Activated CD8-positive, alpha-beta T cell treated with anti-CD3 and anti-CD28 coated beads for 36 hours (primary cell): ENCODE data around the gene FRMPD2. TPM values are rescaled to one million over a fixed set of nuclear protein-coding genes. Genes with fewer than 3 reads are reported as not detected.

Experiments
- ATAC-seq: fragments of 200-7000 bp; cut with Tn5 transposase; one replicate; pipeline ENCODE4 v1.10.0; 2021; ENCODE audit warnings: mild to moderate bottlenecking, moderate library complexity
- CTCF ChIA-PET: fragments of 350-600 bp; sonication (Branson Sonifier 250); formaldehyde crosslinking; loops from one replicate; lab custom pipeline; 2021; ENCODE audit warnings: antibody characterized with exemption; lab: Charles Lee
- POLR2A ChIA-PET: fragments of 350-600 bp; sonication (Branson Sonifier 250); formaldehyde crosslinking; loops from one replicate; lab custom pipeline; 2021; ENCODE audit warnings: antibody characterized with exemption; lab: Charles Lee
- DNase-seq: peaks from one replicate; pipeline ENCODE4 v3.0.0-alpha.2; 2020
- H3K27ac Mint-ChIP-seq: one replicate; pipeline ENCODE4 v1.8.0; 2021; ENCODE audit warnings: mild to moderate bottlenecking, mixed read lengths
- H3K27me3 Mint-ChIP-seq: one replicate; pipeline ENCODE4 v1.8.0; 2021; ENCODE audit warnings: mixed read lengths
- H3K36me3 Mint-ChIP-seq: one replicate; pipeline ENCODE4 v1.8.0; 2021; ENCODE audit warnings: low read depth, mixed read lengths
- H3K4me1 Mint-ChIP-seq: one replicate; pipeline ENCODE4 v1.8.0; 2021; ENCODE audit warnings: low read depth, mixed read lengths
- H3K4me3 Mint-ChIP-seq: one replicate; pipeline ENCODE4 v1.8.0; 2021; ENCODE audit warnings: mild to moderate bottlenecking, moderate library complexity, mixed read lengths
- H3K9me3 Mint-ChIP-seq: one replicate; pipeline ENCODE4 v1.8.0; 2021; ENCODE audit warnings: mixed read lengths
- intact Hi-C: fragments of 100-400 bp; cut with micrococcal nuclease; formaldehyde crosslinking; loops from one replicate; pipeline ENCODE4 v1.10.0; 2022
- total RNA-seq, 2 experiments: library from RNA; stranded (reverse); gene quantifications; one replicate each; pipeline ENCODE4 v1.2.3, GENCODE V29; 2021
- TF ChIP-seq, protein P1 (sequence below): fragments of 200-600 bp; IDR thresholded peaks from one replicate; pipeline ENCODE4 v1.8.0; 2022; ENCODE audit warnings: antibody characterized with exemption, mild to moderate bottlenecking

Gene FRMPD2
- total RNA-seq, 2 experiments from 2014 or later, result not detected

DNA sequence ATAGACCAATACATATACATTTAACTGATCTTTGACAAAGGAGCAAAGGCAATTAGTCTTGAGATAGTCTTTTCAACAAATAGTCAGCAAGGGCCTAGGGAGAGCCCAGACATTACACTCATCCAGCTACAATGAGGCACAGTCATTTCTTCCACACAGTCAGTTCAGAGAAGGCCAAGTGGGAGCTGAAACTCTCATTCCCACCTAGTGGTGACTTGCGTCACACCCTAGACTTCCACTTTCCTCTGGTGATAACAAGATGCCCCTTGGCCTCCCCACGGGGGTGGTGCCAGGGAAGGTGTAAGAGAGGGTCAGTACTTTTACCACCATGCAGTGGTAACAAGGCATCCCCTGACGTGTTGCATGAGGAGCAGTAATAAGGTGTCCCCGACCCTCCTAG, 8.0 kb downstream of the FRMPD2 start:
- Mint-ChIP-seq H3K27me3 (peaks cover 4% of the 10 kb centered on the region), H3K27ac (no peak overlapping the region), H3K36me3 (no peaks in the 10 kb centered on the region), H3K9me3 (no peaks in the 10 kb centered on the region), H3K4me3 (no peak overlapping the region), H3K4me1 (no peaks in the 10 kb centered on the region)
- intact Hi-C loops, result no loop called here
- DNase-seq (peak; percentile 10), ATAC-seq (no peak)
- TF ChIP-seq, protein P1, sequence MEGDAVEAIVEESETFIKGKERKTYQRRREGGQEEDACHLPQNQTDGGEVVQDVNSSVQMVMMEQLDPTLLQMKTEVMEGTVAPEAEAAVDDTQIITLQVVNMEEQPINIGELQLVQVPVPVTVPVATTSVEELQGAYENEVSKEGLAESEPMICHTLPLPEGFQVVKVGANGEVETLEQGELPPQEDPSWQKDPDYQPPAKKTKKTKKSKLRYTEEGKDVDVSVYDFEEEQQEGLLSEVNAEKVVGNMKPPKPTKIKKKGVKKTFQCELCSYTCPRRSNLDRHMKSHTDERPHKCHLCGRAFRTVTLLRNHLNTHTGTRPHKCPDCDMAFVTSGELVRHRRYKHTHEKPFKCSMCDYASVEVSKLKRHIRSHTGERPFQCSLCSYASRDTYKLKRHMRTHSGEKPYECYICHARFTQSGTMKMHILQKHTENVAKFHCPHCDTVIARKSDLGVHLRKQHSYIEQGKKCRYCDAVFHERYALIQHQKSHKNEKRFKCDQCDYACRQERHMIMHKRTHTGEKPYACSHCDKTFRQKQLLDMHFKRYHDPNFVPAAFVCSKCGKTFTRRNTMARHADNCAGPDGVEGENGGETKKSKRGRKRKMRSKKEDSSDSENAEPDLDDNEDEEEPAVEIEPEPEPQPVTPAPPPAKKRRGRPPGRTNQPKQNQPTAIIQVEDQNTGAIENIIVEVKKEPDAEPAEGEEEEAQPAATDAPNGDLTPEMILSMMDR, result no peak
- ChIA-PET CTCF (no interaction called here), POLR2A (no interaction called here)

DNA sequence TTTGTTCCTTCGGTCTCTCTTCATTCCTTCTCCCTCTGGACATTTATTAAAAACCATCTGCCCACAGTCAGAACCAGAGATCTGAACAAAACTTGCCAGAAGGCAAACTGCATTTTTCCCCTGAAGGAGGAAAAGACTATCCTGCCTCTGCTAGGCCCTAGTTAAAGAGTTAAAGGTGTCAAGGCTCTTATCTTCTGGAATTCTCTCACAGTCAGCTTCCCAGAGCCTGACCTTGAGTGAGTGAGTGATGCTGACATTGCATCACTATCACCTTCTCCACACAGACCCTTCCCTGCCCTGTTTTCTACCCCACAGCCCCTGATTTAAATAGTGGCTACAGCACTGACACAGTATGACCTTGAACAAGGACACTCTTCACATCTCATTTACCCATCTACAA, 16.4 kb downstream of the FRMPD2 start:
- H3K9me3 Mint-ChIP-seq, result no peaks in the 10 kb centered on the region
- ATAC-seq, result no peak
- CTCF ChIA-PET, result interaction anchor here (1.1 kb wide), 1 partner anchor 45 kb away, joined by 3 read pairs; no protein-coding TSS in a partner anchor
- TF ChIP-seq, protein P1, result no peak
- no peak overlapping the region for H3K27ac Mint-ChIP-seq
- no peak overlapping the region for H3K4me3 Mint-ChIP-seq
- H3K27me3 Mint-ChIP-seq, result peaks cover 7% of the 10 kb centered on the region
- no peaks in the 10 kb centered on the region for H3K4me1 Mint-ChIP-seq
- no peaks in the 10 kb centered on the region for H3K36me3 Mint-ChIP-seq
- DNase-seq, result no peak
- intact Hi-C loops, result no loop called here
- POLR2A ChIA-PET, result no interaction called here

DNA sequence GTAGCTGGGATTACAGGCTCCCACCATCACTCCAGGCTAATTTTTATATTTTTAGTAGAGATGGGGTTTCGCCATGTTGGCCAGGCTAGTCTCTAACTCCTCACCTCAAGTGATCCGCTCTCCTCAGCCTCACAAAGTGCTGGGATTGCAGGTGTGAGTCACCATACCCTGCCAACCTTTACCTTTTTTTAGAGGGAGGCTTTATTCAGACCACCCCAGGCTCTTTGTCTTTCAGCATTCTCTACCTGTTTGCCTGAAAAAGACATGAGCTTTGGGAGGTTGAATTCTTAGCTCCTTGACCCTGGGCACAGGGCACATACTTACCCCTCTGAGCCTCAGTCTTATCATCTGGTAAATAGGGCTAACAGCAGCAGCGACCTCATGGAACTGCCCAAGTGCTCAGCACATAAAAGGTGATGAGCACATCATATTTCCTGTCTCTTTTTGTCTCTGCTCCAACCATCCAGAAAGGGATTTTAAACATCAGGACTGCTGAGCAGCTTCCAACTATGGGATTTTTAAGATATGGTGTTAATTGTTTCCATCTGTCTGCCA, 17.0 kb downstream of the FRMPD2 start:
- no peak for DNase-seq
- Mint-ChIP-seq H3K4me1 (no peaks in the 10 kb centered on the region), H3K27me3 (peaks cover 7% of the 10 kb centered on the region), H3K36me3 (no peaks in the 10 kb centered on the region), H3K27ac (no peak overlapping the region), H3K9me3 (no peaks in the 10 kb centered on the region), H3K4me3 (no peak overlapping the region)
- intact Hi-C loops, result no loop called here
- TF ChIP-seq, protein P1, result no peak
- ChIA-PET POLR2A (no interaction called here), CTCF (interaction anchor here (1.1 kb wide), 1 partner anchor 44 kb away, joined by 3 read pairs; no protein-coding TSS in a partner anchor)
- ATAC-seq, result no peak

DNA sequence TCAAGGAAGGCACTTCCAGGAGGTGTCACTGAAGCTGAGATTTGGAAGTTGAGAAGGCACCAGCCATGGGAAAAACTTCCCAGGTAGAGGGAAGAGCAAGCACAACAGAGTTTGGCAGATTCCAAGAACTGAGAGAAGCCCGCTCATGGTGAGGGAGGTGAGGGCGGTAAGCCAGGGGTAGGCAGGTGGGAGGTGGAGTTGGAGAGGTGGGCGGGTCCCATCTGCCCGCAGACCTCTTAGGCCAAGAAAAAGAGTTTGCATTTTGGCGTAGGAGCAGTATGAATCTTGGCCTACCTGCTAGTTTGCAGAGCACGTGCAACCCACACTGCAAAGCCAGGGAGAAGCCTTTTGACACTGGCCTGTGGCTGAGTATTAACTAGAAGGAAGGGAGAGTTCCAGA, 18.8 kb downstream of the FRMPD2 start:
- CTCF ChIA-PET, result no interaction called here
- no peaks in the 10 kb centered on the region for H3K9me3 Mint-ChIP-seq
- POLR2A ChIA-PET, result no interaction called here
- H3K36me3 Mint-ChIP-seq, result no peaks in the 10 kb centered on the region
- intact Hi-C loops, result no loop called here
- TF ChIP-seq, protein P1, result no peak
- no peaks in the 10 kb centered on the region for H3K4me1 Mint-ChIP-seq
- ATAC-seq, result no peak
- DNase-seq, result no peak
- no peak overlapping the region for H3K27ac Mint-ChIP-seq
- peaks cover 7% of the 10 kb centered on the region for H3K27me3 Mint-ChIP-seq
- no peak overlapping the region for H3K4me3 Mint-ChIP-seq

DNA sequence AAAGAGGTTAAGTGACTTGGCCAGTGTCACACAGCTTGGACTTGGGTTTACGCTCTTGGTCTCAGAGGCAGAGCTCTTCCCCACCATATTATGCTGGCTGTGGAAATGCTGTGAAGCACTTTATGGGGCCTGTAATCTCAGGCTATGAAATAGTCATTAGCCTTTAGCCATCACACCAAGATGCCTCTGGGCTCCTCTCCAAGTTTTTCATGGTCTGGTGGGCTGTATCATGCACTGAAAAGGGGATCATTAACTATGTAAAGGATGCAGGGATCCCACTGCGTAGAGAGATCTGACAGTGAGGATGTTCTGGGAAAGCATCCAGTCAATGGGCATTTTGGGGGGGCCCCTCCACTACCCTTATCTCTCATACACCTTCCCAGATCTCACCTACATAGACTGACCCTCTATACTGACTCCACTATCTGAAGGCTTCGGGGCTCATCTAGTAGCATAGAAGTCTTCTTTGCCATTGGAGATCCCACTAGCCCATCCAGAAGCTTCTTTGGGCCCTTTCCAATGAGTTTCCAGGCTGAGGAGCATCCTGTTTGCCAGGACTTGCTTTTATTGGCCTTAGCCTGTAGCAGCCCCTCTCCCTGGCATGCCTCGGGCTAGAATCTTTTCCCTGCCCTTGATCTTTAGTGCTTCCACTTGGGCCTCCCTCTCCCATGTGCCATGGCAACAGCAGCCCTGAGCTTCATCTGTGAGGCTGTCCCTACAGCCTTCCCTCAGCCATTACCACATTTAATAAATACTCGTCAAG, 19.6 kb downstream of the FRMPD2 start:
- DNase-seq, result no peak

More for the DNA sequence above, 19.6 kb downstream of the FRMPD2 start:
- Mint-ChIP-seq H3K27me3 (peaks cover 7% of the 10 kb centered on the region), H3K4me3 (no peak overlapping the region), H3K27ac (no peak overlapping the region), H3K36me3 (no peaks in the 10 kb centered on the region), H3K4me1 (no peaks in the 10 kb centered on the region), H3K9me3 (no peaks in the 10 kb centered on the region)
- CTCF ChIA-PET, result no interaction called here
- intact Hi-C loops, result no loop called here
- ATAC-seq, result no peak
- TF ChIP-seq, protein P1, result no peak
- POLR2A ChIA-PET, result no interaction called here
